ENCODE measurements around the gene FNBP1.

The FNBP1 gene

GRCh38 chr9:129888293-129889121 is 154.5 kb downstream of the FNBP1 start:
- FAIRE-seq: no peak

GRCh38 chr9:129887334-129888292 is 155.4 kb downstream of the FNBP1 start:
- FAIRE-seq: no peak

- no peak for FAIRE-seq
Observed at GRCh38 chr9:129886226-129887174, 156.5 kb downstream of the FNBP1 start.

- FAIRE-seq: no peak
Observed at GRCh38 chr9:129885670-129886106, 157.3 kb downstream of the FNBP1 start.

- FAIRE-seq: no peak
Observed at GRCh38 chr9:129885018-129885669, 157.8 kb downstream of the FNBP1 start.

- FAIRE-seq: no peak
Observed at GRCh38 chr9:129884220-129885017, 158.6 kb downstream of the FNBP1 start.

GRCh38 chr9:129881547-129882324 is 161.3 kb downstream of the FNBP1 start:
- FAIRE-seq: no peak

- FAIRE-seq: no peak
Observed at GRCh38 chr9:129880654-129881546, 162.1 kb downstream of the FNBP1 start.

- FAIRE-seq: no peak
Observed at GRCh38 chr9:129879991-129880653, 162.9 kb downstream of the FNBP1 start.

GRCh38 chr9:129879103-129879699 is 163.8 kb downstream of the FNBP1 start:
- FAIRE-seq: no peak

GRCh38 chr9:129878291-129878690 is 164.7 kb downstream of the FNBP1 start:
- FAIRE-seq: no peak

GRCh38 chr9:129876815-129877214 is 166.2 kb downstream of the FNBP1 start:
- FAIRE-seq: no peak

- FAIRE-seq: no peak
Observed at GRCh38 chr9:129875687-129876395, 167.1 kb downstream of the FNBP1 start.

- no peak for FAIRE-seq
Observed at GRCh38 chr9:129875181-129875611, 167.8 kb downstream of the FNBP1 start.

GRCh38 chr9:129874261-129875101 is 168.5 kb downstream of the FNBP1 start:
- FAIRE-seq: no peak

GRCh38 chr9:129873563-129874190 is 169.3 kb downstream of the FNBP1 start:
- no peak for FAIRE-seq

All from islet of Langerhans (tissue), 1 donor.